Measurements from ENCODE around the gene LSMEM2. TPM values are rescaled to one million over a fixed set of nuclear protein-coding genes. Genes with fewer than 3 reads are reported as not detected.
"Not testable (repeated sequence)": the region's sequence is repeated elsewhere in the genome, so short reads cannot be mapped to it uniquely, and the experiment has no call there.

The LSMEM2 gene
- polyA plus RNA-seq, 1 donor = 0.25 TPM

- no peak for DNase-seq
- H3K36me3 ChIP-seq (ENCODE audit: control insufficient read depth, insufficient read depth, low read length) = peaks cover 31% of the 10 kb centered on the region
- H3K27me3 ChIP-seq (ENCODE audit: control insufficient read depth, insufficient read depth, low read length) = peaks cover 22% of the 10 kb centered on the region
- no peak overlapping the region for H3K4me3 ChIP-seq (ENCODE audit: low read length)
- H3K4me1 ChIP-seq (ENCODE audit: control insufficient read depth, insufficient read depth, low read length) = no peaks in the 10 kb centered on the region
- WGBS (ENCODE audit: insufficient coverage, low lambda C conversion rate) = no CpG with 5 or more reads among the region's 8 CpGs
- H3K9me3 ChIP-seq (ENCODE audit: control insufficient read depth, low read depth, low read length) = peaks cover 8% of the 10 kb centered on the region
- no peak overlapping the region for H3K27ac ChIP-seq (ENCODE audit: low read length)
These were observed 549 bp downstream of the LSMEM2 start for GRCh38 chr3:50279255-50280016.

GRCh38 chr3:50284121-50284520, 5.2 kb downstream of the LSMEM2 start:
- H3K36me3 ChIP-seq (ENCODE audit: control insufficient read depth, insufficient read depth, low read length) = peaks cover 25% of the 10 kb centered on the region
- WGBS (ENCODE audit: insufficient coverage, low lambda C conversion rate) = no CpG with 5 or more reads among the region's 6 CpGs
- not testable (repeated sequence) for DNase-seq; H3K4me3 ChIP-seq (ENCODE audit: low read length); H3K4me1 ChIP-seq (ENCODE audit: control insufficient read depth, insufficient read depth, low read length); H3K27me3 ChIP-seq (ENCODE audit: control insufficient read depth, insufficient read depth, low read length); H3K9me3 ChIP-seq (ENCODE audit: control insufficient read depth, low read depth, low read length); H3K27ac ChIP-seq (ENCODE audit: low read length)

GRCh38 chr3:50286322-50287227, 7.7 kb downstream of the LSMEM2 start:
- Histone ChIP-seq H3K27me3 (ENCODE audit: control insufficient read depth, insufficient read depth, low read length) (no peaks in the 10 kb centered on the region), H3K36me3 (ENCODE audit: control insufficient read depth, insufficient read depth, low read length) (peaks cover 38% of the 10 kb centered on the region), H3K4me1 (ENCODE audit: control insufficient read depth, insufficient read depth, low read length) (peaks cover 14% of the 10 kb centered on the region), H3K9me3 (ENCODE audit: control insufficient read depth, low read depth, low read length) (no peaks in the 10 kb centered on the region), H3K4me3 (ENCODE audit: low read length) (no peak overlapping the region), H3K27ac (ENCODE audit: low read length) (no peak overlapping the region)
- no CpG with 5 or more reads among the region's 28 CpGs for WGBS (ENCODE audit: insufficient coverage, low lambda C conversion rate)
- no peak for DNase-seq

GRCh38 chr3:50287262-50287661, 8.4 kb downstream of the LSMEM2 start:
- no peak overlapping the region for H3K4me3 ChIP-seq (ENCODE audit: low read length)
- H3K36me3 ChIP-seq (ENCODE audit: control insufficient read depth, insufficient read depth, low read length) = peaks cover 38% of the 10 kb centered on the region
- H3K27me3 ChIP-seq (ENCODE audit: control insufficient read depth, insufficient read depth, low read length) = no peaks in the 10 kb centered on the region
- WGBS (ENCODE audit: insufficient coverage, low lambda C conversion rate) = no CpG with 5 or more reads among the region's 1 CpG
- DNase-seq = no peak
- no peaks in the 10 kb centered on the region for H3K9me3 ChIP-seq (ENCODE audit: control insufficient read depth, low read depth, low read length)
- no peak overlapping the region for H3K27ac ChIP-seq (ENCODE audit: low read length)
- H3K4me1 ChIP-seq (ENCODE audit: control insufficient read depth, insufficient read depth, low read length) = peaks cover 15% of the 10 kb centered on the region

GRCh38 chr3:50288387-50289007, 9.6 kb downstream of the LSMEM2 start:
- no peaks in the 10 kb centered on the region for H3K27me3 ChIP-seq (ENCODE audit: control insufficient read depth, insufficient read depth, low read length)
- DNase-seq = no peak
- WGBS (ENCODE audit: insufficient coverage, low lambda C conversion rate) = no CpG with 5 or more reads among the region's 23 CpGs

GRCh38 chr3:50289130-50289529, 10.2 kb downstream of the LSMEM2 start:
- Histone ChIP-seq H3K9me3 (ENCODE audit: control insufficient read depth, low read depth, low read length) (no peaks in the 10 kb centered on the region), H3K36me3 (ENCODE audit: control insufficient read depth, insufficient read depth, low read length) (peaks cover 38% of the 10 kb centered on the region), H3K27me3 (ENCODE audit: control insufficient read depth, insufficient read depth, low read length) (no peaks in the 10 kb centered on the region), H3K4me3 (ENCODE audit: low read length) (no peak overlapping the region), H3K4me1 (ENCODE audit: control insufficient read depth, insufficient read depth, low read length) (peaks cover 21% of the 10 kb centered on the region), H3K27ac (ENCODE audit: low read length) (no peak overlapping the region)
- no peak for DNase-seq
- WGBS (ENCODE audit: insufficient coverage, low lambda C conversion rate) = no CpG with 5 or more reads among the region's 6 CpGs

More at GRCh38 chr3:50288387-50289007, 9.6 kb downstream of the LSMEM2 start:
- Histone ChIP-seq H3K4me1 (ENCODE audit: control insufficient read depth, insufficient read depth, low read length) (peaks cover 21% of the 10 kb centered on the region), H3K36me3 (ENCODE audit: control insufficient read depth, insufficient read depth, low read length) (peaks cover 38% of the 10 kb centered on the region), H3K9me3 (ENCODE audit: control insufficient read depth, low read depth, low read length) (no peaks in the 10 kb centered on the region), H3K27ac (ENCODE audit: low read length) (no peak overlapping the region), H3K4me3 (ENCODE audit: low read length) (no peak overlapping the region)

- Histone ChIP-seq H3K27ac (ENCODE audit: low read length) (peak overlapping the region; percentile 30), H3K36me3 (ENCODE audit: control insufficient read depth, insufficient read depth, low read length) (peaks cover 38% of the 10 kb centered on the region), H3K9me3 (ENCODE audit: control insufficient read depth, low read depth, low read length) (no peaks in the 10 kb centered on the region), H3K4me3 (ENCODE audit: low read length) (no peak overlapping the region), H3K4me1 (ENCODE audit: control insufficient read depth, insufficient read depth, low read length) (peaks cover 21% of the 10 kb centered on the region), H3K27me3 (ENCODE audit: control insufficient read depth, insufficient read depth, low read length) (no peaks in the 10 kb centered on the region)
- WGBS (ENCODE audit: insufficient coverage, low lambda C conversion rate) = 90% methylated on average over 2 of the region's 16 CpGs
- no peak for DNase-seq
These were observed 11.3 kb downstream of the LSMEM2 start for GRCh38 chr3:50290161-50290641.

GRCh38 chr3:50292159-50293078, 13.5 kb downstream of the LSMEM2 start, which contains the start of gene IFRD2:
IFRD2 (minus strand) TSS chr3:50292429; CDS start chr3:50292274, 155 bp downstream.
- Histone ChIP-seq H3K4me1 (ENCODE audit: control insufficient read depth, insufficient read depth, low read length) (peaks cover 21% of the 10 kb centered on the region), H3K36me3 (ENCODE audit: control insufficient read depth, insufficient read depth, low read length) (peaks cover 30% of the 10 kb centered on the region), H3K27ac (ENCODE audit: low read length) (peak within 1 kb of the TSS; percentile 58), H3K9me3 (ENCODE audit: control insufficient read depth, low read depth, low read length) (no peaks in the 10 kb centered on the region), H3K27me3 (ENCODE audit: control insufficient read depth, insufficient read depth, low read length) (no peaks in the 10 kb centered on the region), H3K4me3 (ENCODE audit: low read length) (peak within 1 kb of the TSS; percentile 74)
- DNase-seq = peak; percentile 99
- WGBS (ENCODE audit: insufficient coverage, low lambda C conversion rate) = no CpG with 5 or more reads among the region's 67 CpGs

- Histone ChIP-seq H3K4me1 (ENCODE audit: control insufficient read depth, insufficient read depth, low read length) (peaks cover 25% of the 10 kb centered on the region), H3K4me3 (ENCODE audit: low read length) (no peak overlapping the region), H3K27me3 (ENCODE audit: control insufficient read depth, insufficient read depth, low read length) (no peaks in the 10 kb centered on the region), H3K36me3 (ENCODE audit: control insufficient read depth, insufficient read depth, low read length) (peaks cover 22% of the 10 kb centered on the region), H3K27ac (ENCODE audit: low read length) (peak overlapping the region; percentile 50), H3K9me3 (ENCODE audit: control insufficient read depth, low read depth, low read length) (no peaks in the 10 kb centered on the region)
- no peak for DNase-seq
- no CpG with 5 or more reads among the region's 12 CpGs for WGBS (ENCODE audit: insufficient coverage, low lambda C conversion rate)
These were observed 14.4 kb downstream of the LSMEM2 start for GRCh38 chr3:50293079-50293801.

Data from large intestine (tissue), 3 donors.